ENCODE results near the gene ANKRD40. TPM values are rescaled to one million over a fixed set of nuclear protein-coding genes. Genes with fewer than 3 reads are reported as not detected.

ANKRD40 gene
- polyA plus RNA-seq, 2 donors, result 7.2 to 7.5 TPM

GRCh38 chr17:50657627-50658026, 50.1 kb downstream of the ANKRD40 start:
- no peaks in the 10 kb centered on the region for H3K9me3 ChIP-seq (ENCODE audit: control insufficient read depth in 2 of 2, insufficient read depth in 1 of 2, low read depth in 1 of 2, low read length in 1 of 2)
- no peak overlapping the region for H3K4me3 ChIP-seq (ENCODE audit: low read depth in 1 of 2, low read length in 2 of 2)
- H3K27ac ChIP-seq (ENCODE audit: low read depth in 2 of 2, low read length in 1 of 2), result no peak overlapping the region
- H3K36me3 ChIP-seq (ENCODE audit: control insufficient read depth in 2 of 2, insufficient read depth in 2 of 2, low read length in 1 of 2), result no peaks in the 10 kb centered on the region
- 73 to 84% methylated on average over 7 of the region's 7 CpGs for WGBS, 2 donors
- H3K27me3 ChIP-seq (ENCODE audit: control insufficient read depth in 1 of 2, insufficient read depth in 2 of 2, low read length in 2 of 2), result no peaks in the 10 kb centered on the region
- H3K4me1 ChIP-seq (ENCODE audit: control insufficient read depth in 2 of 2, insufficient read depth in 2 of 2, low read length in 1 of 2), result peaks cover 0 to 22% of the 10 kb centered on the region in 2 donors

DNA sequence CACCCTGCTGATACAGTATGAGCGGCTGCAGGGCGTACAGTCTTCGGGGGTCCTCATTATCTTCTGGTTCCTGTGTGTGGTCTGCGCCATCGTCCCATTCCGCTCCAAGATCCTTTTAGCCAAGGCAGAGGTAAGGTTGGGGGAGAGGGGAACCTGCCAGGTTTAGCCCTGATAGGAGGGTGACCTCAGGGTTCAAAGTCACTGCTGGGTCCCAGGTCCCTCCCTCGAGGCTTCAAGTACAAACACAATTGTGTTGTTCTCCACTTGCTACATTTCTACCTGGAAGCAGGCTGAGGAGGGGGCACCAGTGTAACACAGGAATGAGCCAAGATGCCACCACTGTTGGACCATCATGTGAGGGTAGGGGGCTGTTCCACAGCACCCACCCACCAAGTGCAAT, 50.7 kb downstream of the ANKRD40 start:
- WGBS, 2 donors, result 89 to 93% methylated on average over 7 of the region's 7 CpGs
- Histone ChIP-seq H3K27me3 (ENCODE audit: control insufficient read depth in 1 of 2, insufficient read depth in 2 of 2, low read length in 2 of 2) (no peaks in the 10 kb centered on the region), H3K27ac (ENCODE audit: low read depth in 2 of 2, low read length in 1 of 2) (no peak overlapping the region), H3K9me3 (ENCODE audit: control insufficient read depth in 2 of 2, insufficient read depth in 1 of 2, low read depth in 1 of 2, low read length in 1 of 2) (no peaks in the 10 kb centered on the region), H3K4me1 (ENCODE audit: control insufficient read depth in 2 of 2, insufficient read depth in 2 of 2, low read length in 1 of 2) (peaks cover 0 to 18% of the 10 kb centered on the region in 2 donors), H3K4me3 (ENCODE audit: low read depth in 1 of 2, low read length in 2 of 2) (no peak overlapping the region), H3K36me3 (ENCODE audit: control insufficient read depth in 2 of 2, insufficient read depth in 2 of 2, low read length in 1 of 2) (no peaks in the 10 kb centered on the region)

GRCh38 chr17:50656509-50656908, 51.2 kb downstream of the ANKRD40 start:
- no peaks in the 10 kb centered on the region for H3K36me3 ChIP-seq (ENCODE audit: control insufficient read depth in 2 of 2, insufficient read depth in 2 of 2, low read length in 1 of 2)
- H3K4me1 ChIP-seq (ENCODE audit: control insufficient read depth in 2 of 2, insufficient read depth in 2 of 2, low read length in 1 of 2), result peaks cover 0 to 16% of the 10 kb centered on the region in 2 donors
- H3K27ac ChIP-seq (ENCODE audit: low read depth in 2 of 2, low read length in 1 of 2), result no peak overlapping the region
- 94 to 98% methylated on average over 5 of the region's 5 CpGs for WGBS, 2 donors
- H3K9me3 ChIP-seq (ENCODE audit: control insufficient read depth in 2 of 2, insufficient read depth in 1 of 2, low read depth in 1 of 2, low read length in 1 of 2), result no peaks in the 10 kb centered on the region
- H3K27me3 ChIP-seq (ENCODE audit: control insufficient read depth in 1 of 2, insufficient read depth in 2 of 2, low read length in 2 of 2), result no peaks in the 10 kb centered on the region
- no peak overlapping the region for H3K4me3 ChIP-seq (ENCODE audit: low read depth in 1 of 2, low read length in 2 of 2)

GRCh38 chr17:50653738-50654137, 54.0 kb downstream of the ANKRD40 start:
- Histone ChIP-seq H3K9me3 (ENCODE audit: control insufficient read depth in 2 of 2, insufficient read depth in 1 of 2, low read depth in 1 of 2, low read length in 1 of 2) (no peaks in the 10 kb centered on the region), H3K4me1 (ENCODE audit: control insufficient read depth in 2 of 2, insufficient read depth in 2 of 2, low read length in 1 of 2) (no peaks in the 10 kb centered on the region), H3K27ac (ENCODE audit: low read depth in 2 of 2, low read length in 1 of 2) (no peak overlapping the region), H3K4me3 (ENCODE audit: low read depth in 1 of 2, low read length in 2 of 2) (no peak overlapping the region), H3K36me3 (ENCODE audit: control insufficient read depth in 2 of 2, insufficient read depth in 2 of 2, low read length in 1 of 2) (no peaks in the 10 kb centered on the region), H3K27me3 (ENCODE audit: control insufficient read depth in 1 of 2, insufficient read depth in 2 of 2, low read length in 2 of 2) (no peaks in the 10 kb centered on the region)
- 76 to 86% methylated on average over 3 of the region's 3 CpGs for WGBS, 2 donors

- Histone ChIP-seq H3K27ac (ENCODE audit: low read depth in 2 of 2, low read length in 1 of 2) (no peak overlapping the region), H3K4me1 (ENCODE audit: control insufficient read depth in 2 of 2, insufficient read depth in 2 of 2, low read length in 1 of 2) (no peaks in the 10 kb centered on the region), H3K4me3 (ENCODE audit: low read depth in 1 of 2, low read length in 2 of 2) (no peak overlapping the region), H3K9me3 (ENCODE audit: control insufficient read depth in 2 of 2, insufficient read depth in 1 of 2, low read depth in 1 of 2, low read length in 1 of 2) (no peaks in the 10 kb centered on the region), H3K27me3 (ENCODE audit: control insufficient read depth in 1 of 2, insufficient read depth in 2 of 2, low read length in 2 of 2) (no peaks in the 10 kb centered on the region), H3K36me3 (ENCODE audit: control insufficient read depth in 2 of 2, insufficient read depth in 2 of 2, low read length in 1 of 2) (no peaks in the 10 kb centered on the region)
- WGBS, 2 donors, result 96 to 100% methylated on average over 2 of the region's 2 CpGs
Observed at GRCh38 chr17:50651661-50652060, 56.1 kb downstream of the ANKRD40 start.

GRCh38 chr17:50649042-50649908, 58.4 kb downstream of the ANKRD40 start:
- no peak overlapping the region for H3K4me3 ChIP-seq (ENCODE audit: low read depth in 1 of 2, low read length in 2 of 2)
- H3K9me3 ChIP-seq (ENCODE audit: control insufficient read depth in 2 of 2, insufficient read depth in 1 of 2, low read depth in 1 of 2, low read length in 1 of 2), result no peaks in the 10 kb centered on the region
- no peaks in the 10 kb centered on the region for H3K27me3 ChIP-seq (ENCODE audit: control insufficient read depth in 1 of 2, insufficient read depth in 2 of 2, low read length in 2 of 2)
- no peaks in the 10 kb centered on the region for H3K4me1 ChIP-seq (ENCODE audit: control insufficient read depth in 2 of 2, insufficient read depth in 2 of 2, low read length in 1 of 2)
- 82 to 83% methylated on average over 7 of the region's 7 CpGs for WGBS, 2 donors
- H3K27ac ChIP-seq (ENCODE audit: low read depth in 2 of 2, low read length in 1 of 2), result no peak overlapping the region
- H3K36me3 ChIP-seq (ENCODE audit: control insufficient read depth in 2 of 2, insufficient read depth in 2 of 2, low read length in 1 of 2), result no peaks in the 10 kb centered on the region

DNA sequence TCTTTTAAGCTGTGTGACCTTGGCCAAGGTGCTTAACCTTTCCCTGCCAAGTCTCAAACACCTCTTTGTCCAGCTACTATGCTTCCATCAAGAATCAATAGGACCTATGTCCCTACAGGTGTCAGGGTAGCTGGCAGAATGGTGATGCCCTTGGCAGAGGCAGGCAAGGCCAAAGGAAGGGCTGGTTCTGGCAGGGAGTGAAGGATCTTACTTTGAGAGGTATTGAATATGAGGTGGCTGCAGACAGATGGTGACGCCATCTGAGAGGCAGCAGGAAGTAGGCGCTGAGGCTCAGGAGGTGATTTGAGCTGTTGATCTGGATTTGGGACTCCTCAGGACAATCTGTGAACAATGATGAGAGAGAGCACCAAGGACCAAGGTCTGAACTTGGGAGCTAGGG, 60.5 kb downstream of the ANKRD40 start:
- Histone ChIP-seq H3K27ac (ENCODE audit: low read depth in 2 of 2, low read length in 1 of 2) (no peak overlapping the region), H3K4me3 (ENCODE audit: low read depth in 1 of 2, low read length in 2 of 2) (no peak overlapping the region), H3K4me1 (ENCODE audit: control insufficient read depth in 2 of 2, insufficient read depth in 2 of 2, low read length in 1 of 2) (peaks cover 0 to 12% of the 10 kb centered on the region in 2 donors), H3K9me3 (ENCODE audit: control insufficient read depth in 2 of 2, insufficient read depth in 1 of 2, low read depth in 1 of 2, low read length in 1 of 2) (no peaks in the 10 kb centered on the region), H3K36me3 (ENCODE audit: control insufficient read depth in 2 of 2, insufficient read depth in 2 of 2, low read length in 1 of 2) (no peaks in the 10 kb centered on the region), H3K27me3 (ENCODE audit: control insufficient read depth in 1 of 2, insufficient read depth in 2 of 2, low read length in 2 of 2) (no peaks in the 10 kb centered on the region)
- 73 to 79% methylated on average over 2 of the region's 2 CpGs for WGBS, 2 donors

GRCh38 chr17:50645748-50646682, 61.7 kb downstream of the ANKRD40 start:
- no peaks in the 10 kb centered on the region for H3K27me3 ChIP-seq (ENCODE audit: control insufficient read depth in 1 of 2, insufficient read depth in 2 of 2, low read length in 2 of 2)
- H3K4me3 ChIP-seq (ENCODE audit: low read depth in 1 of 2, low read length in 2 of 2), result no peak overlapping the region
- H3K4me1 ChIP-seq (ENCODE audit: control insufficient read depth in 2 of 2, insufficient read depth in 2 of 2, low read length in 1 of 2), result peaks cover 0 to 14% of the 10 kb centered on the region in 2 donors
- H3K9me3 ChIP-seq (ENCODE audit: control insufficient read depth in 2 of 2, insufficient read depth in 1 of 2, low read depth in 1 of 2, low read length in 1 of 2), result no peaks in the 10 kb centered on the region
- H3K27ac ChIP-seq (ENCODE audit: low read depth in 2 of 2, low read length in 1 of 2), result no peak overlapping the region
- H3K36me3 ChIP-seq (ENCODE audit: control insufficient read depth in 2 of 2, insufficient read depth in 2 of 2, low read length in 1 of 2), result no peaks in the 10 kb centered on the region
- WGBS, 2 donors, result 94 to 96% methylated on average over 3 of the region's 3 CpGs

Data from esophagus (tissue), 2 donors.